DMS53 (cell line): ENCODE data around the gene ANKRD7.
A peak's percentile ranks its signal among the peaks of the same experiment; 100 is the strongest.

Source experiments
- DNase-seq: peaks from one replicate; lab custom pipeline; 2025; lab: John Stamatoyannopoulos, UW

ANKRD7 gene

GRCh38 chr7:118224521-118224920 is at the start of gene ANKRD7:
TSS of gene ANKRD7 (plus strand) at chr7:118224704. CDS start at chr7:118224831, 127 bp downstream.
- no peak for DNase-seq

DNA sequence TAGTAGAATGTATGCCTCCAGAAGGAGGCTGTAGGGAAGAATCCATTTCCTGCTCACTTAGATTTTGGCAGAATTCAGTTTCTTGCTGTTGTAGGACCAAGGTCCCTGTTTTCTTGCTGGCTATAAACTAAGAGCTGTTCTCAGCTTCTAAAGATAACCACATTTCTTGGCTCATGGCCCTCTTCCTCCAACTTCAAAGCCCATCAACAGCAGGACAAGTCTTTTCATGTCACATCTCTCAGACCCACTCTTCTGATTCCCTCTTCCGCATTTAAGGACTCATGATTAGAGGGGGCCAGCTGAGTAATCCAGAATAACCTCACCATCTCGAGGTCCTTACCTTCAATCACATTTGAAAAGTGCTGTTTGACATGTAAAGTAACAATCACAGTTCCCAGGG is 48.8 kb upstream of the ANKRD7 start:
- DNase-seq = no peak

- no peak for DNase-seq
Observed at GRCh38 chr7:118179191-118179590, 45.3 kb upstream of the ANKRD7 start.

- peak; percentile 73 for DNase-seq
Observed at GRCh38 chr7:118182593-118183427, 41.7 kb upstream of the ANKRD7 start.

- no peak for DNase-seq
Observed at GRCh38 chr7:118183428-118183785, 41.1 kb upstream of the ANKRD7 start.

DNA sequence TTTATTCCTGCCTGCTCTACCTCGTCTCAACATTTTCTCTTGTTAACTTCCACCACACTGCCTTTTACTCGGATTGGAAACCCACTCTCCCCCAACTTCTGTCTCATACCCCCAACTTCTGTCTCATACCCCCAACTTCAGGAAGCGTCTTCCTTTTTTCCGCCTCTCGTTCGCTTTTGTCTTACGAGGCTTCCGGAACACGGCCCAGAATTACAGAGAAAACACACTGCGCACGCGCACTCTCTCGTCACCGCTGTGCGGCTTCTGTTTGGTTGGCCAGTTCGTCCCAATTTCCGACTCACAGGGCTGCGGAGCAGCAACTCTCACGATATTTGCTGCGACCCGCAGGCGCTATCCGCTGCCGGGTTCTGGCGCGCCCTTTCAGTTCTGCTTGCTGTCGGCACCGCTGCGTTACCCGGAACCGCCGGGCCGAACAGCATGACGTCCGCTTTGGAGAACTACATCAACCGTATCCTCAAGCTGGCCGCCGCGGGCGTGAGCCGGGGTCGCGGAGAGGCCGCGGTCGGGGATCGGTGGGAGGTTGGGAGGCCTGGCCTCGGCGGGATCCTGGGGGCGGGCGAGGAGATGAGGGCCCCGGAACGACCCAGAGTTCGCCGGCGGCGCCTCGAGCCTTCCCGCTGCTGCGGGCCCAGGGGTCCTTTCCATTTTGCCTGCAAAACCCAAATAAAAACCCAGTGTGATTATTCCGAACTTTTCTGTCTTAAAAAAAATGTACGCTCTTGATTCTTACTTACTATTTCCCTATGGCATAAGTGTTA is 40.5 kb upstream of the ANKRD7 start, which contains the start of gene LSM8:
LSM8 (plus strand) TSS at position 379 of the 779 bp plus-strand sequence; CDS start at position 439, 60 bp downstream.
- DNase-seq = peak; percentile 99

DNA sequence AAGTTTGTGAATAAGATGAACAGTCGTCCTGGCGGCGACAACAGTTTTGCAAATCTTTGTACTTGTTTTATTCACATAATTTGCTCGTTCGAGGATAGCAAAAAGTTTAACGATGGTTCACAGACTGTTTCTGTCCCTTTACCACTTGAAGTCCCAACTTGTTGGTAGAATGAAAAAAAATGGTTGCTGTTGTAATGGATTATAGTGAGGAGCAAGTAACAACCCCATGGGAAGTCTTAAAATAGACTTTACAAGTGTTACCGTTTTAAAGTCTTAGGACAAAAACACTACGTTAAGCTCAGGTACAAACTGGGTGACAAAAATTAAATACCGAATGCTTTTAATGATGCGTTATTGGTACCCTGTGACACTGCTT is 40.0 kb upstream of the ANKRD7 start:
- DNase-seq = peak; percentile 55

- peak; percentile 17 for DNase-seq
Observed at GRCh38 chr7:118185163-118185860, 39.2 kb upstream of the ANKRD7 start.

GRCh38 chr7:118186501-118186900 is 38.0 kb upstream of the ANKRD7 start:
- DNase-seq = no peak

DNA sequence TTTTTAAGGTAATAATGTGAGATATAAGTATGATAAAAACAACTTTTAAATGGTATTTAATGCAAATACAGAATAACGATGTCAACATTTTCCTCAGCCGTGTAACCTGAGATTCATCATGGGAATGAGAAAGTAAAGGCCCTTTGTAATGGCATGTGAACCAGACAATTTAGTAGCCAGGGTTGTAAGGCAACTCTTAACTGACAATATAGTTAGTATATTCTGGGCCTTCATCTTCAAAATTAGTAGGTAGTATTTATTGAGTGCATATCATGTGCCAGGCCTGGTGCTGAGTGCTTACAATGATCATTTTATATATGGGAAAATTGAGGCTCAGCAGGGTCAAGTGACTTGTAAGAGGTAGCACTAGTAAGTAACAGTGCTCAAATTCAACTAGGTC is 29.9 kb upstream of the ANKRD7 start:
- DNase-seq = no peak

DNA sequence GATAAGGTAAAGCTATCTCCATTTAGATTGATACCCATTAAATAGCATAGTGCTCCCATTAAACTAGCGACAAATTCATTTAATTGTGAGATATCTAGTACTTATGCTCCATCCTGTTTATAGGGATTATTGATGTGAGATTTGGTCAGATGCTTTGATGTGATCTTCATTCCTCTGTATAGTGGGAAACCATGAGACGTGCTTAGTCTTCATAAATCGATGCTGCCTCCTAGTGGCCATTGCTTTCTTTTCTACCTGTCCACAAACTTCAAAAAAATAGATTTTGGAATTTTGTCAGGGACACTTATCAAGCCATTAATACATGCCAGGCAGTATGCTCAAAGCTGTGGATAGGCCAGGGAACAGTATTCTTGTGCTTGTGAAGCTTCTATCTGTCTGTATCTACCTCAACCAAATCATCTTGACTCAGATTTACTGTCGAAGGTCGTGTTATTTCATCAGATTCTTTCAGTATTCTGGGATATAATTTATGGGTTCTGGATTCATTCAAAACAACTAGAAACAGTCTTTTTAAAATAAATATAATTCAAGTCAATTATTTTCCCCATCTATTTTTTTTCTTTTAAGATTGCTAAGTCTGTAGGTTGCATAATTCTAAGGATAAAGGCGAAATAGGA is 28.5 kb upstream of the ANKRD7 start:
- peak; percentile 89 for DNase-seq

GRCh38 chr7:118202061-118202460 is 22.4 kb upstream of the ANKRD7 start:
- DNase-seq = no peak

GRCh38 chr7:118214051-118214832 is 10.3 kb upstream of the ANKRD7 start:
- peak; percentile 91 for DNase-seq

DNA sequence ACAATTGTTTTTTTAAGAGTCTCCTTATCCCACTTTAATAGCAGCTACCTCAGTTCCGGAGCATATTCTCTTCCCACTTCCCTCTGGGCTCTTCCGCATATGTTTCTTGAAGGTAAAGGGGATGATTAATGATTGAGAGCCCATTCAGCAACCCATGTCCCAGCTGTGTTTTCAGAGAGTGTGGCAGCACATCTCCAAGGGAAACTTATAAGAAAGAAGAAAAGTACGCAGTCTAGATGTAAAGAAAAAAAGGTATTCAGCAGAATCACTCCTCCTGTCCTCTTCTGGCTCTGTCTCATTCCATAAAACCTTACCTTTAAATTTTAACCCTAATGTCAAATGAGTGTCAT is 9.7 kb upstream of the ANKRD7 start:
- DNase-seq = no peak

DNA sequence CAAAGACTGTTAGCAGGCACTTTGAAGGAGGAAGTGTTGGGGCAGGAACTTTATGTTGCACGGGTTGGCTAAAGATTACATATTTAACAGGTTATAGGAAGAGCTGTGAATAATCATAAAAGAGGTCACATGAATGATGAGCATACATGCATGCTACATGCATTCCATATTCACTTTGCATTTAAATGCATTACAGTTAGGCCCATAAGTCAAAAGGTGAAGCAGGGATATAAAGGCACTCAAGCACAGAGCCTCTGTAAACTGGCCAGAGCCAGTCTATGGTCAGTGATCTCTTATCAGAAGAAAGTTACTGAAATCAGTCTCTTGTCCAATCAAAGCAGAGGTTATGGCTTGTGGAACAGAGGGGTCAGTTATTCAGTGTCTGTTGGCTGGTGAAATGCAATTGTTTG is 7.3 kb upstream of the ANKRD7 start:
- DNase-seq = no peak

DNA sequence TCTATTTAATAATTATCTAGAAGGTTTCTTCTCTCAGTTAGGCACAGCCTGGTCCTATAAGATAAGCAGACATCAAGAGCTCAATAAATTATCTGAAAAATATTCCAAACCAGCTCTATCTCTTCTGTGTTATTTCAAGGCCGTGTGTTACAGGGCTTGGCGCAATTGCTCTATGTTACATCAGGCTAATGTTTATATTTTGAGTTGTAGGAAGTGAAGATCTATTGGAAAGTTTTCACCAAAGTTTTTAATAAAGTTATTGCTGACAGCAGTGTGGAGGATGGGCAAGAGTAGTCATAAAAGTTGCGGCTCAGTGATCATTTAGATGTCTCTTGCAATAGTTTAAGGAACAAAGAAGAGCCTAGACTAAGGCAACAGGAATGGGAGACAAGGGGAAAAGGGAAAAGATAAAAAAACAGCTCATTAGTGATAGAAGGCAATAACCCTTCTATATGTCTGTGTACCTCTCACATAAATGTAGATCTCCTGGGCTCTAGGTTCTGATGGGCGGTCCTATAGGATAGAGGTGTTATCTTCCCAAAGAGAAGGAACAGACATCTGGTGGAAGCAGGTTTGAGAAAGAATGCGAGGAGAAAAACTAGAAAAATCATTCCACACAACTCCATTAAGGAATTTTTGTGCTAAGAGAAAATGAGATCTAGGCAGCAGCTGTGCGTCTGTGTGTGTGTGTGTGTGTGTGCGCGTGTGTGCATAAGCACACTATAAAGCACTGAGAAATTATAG is 5.9 kb upstream of the ANKRD7 start:
- no peak for DNase-seq

DNA sequence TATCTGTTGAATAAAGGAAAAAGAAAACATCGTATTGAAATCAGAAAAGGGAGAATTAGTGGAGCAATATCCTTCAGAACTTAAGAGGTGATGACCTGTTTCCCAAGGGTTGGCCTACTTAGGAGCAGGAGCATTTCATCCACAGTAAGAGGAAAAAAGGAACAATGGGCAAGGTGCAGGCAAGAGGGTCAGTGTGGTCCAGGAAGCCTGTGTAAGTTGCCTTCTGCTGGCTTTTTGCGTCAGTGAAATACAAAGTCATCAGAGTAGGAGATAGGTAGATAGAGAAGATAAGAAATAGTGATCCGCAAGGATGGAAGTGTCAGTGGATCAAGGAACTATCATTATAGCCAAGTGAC is 5.4 kb upstream of the ANKRD7 start:
- DNase-seq = no peak

GRCh38 chr7:118220583-118220982 is 3.9 kb upstream of the ANKRD7 start:
- DNase-seq = no peak

- no peak for DNase-seq
Observed at GRCh38 chr7:118222591-118222990, 1.9 kb upstream of the ANKRD7 start.

GRCh38 chr7:118232837-118233236 is 8.3 kb downstream of the ANKRD7 start:
- DNase-seq = no peak

DNA sequence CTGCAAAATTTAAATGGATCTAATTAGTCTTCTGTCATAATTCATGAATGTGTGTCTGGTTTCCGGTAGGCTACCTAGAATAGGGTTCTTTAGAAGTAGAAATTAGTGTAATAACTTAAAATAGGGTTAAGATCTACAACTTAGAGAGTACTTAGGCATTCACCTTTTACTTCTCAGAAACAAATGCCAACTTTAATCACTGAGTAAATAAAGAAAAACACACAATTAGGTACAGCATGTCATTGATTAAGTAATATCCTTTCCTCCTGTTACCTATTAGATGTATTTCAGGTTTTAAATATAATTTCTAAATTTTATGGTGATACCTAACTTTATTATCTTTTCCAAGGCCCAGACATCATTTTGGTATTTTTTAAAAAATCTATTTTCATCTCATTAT is 9.3 kb downstream of the ANKRD7 start:
- no peak for DNase-seq
